Vagina (tissue), 2 donors: ENCODE data around the gene ZNF776. TPM values are rescaled to one million over a fixed set of nuclear protein-coding genes. Genes with fewer than 3 reads are reported as not detected.

Source experiments
- DNase-seq, 2 donors: peaks; one replicate each; pipeline ENCODE4 v3.0.0-alpha.2; 2017; ENCODE audit errors: extremely low spot score in 2 of 2
- H3K27ac ChIP-seq: fragments of 200-600 bp; sonication (generic); one replicate; pipeline ENCODE4 v1.5.1; 2019
- H3K27me3 ChIP-seq: fragments of 200-600 bp; sonication (generic); one replicate; pipeline ENCODE4 v1.5.1; 2019
- H3K36me3 ChIP-seq, 2 donors: fragments of 200-600 bp; sonication (generic); one replicate each; pipeline ENCODE4 v1.5.1; 2017 to 2019
- H3K4me1 ChIP-seq: fragments of 200-600 bp; sonication (generic); one replicate; pipeline ENCODE4 v1.5.1; 2019
- H3K4me3 ChIP-seq, 2 donors: fragments of 200-600 bp; sonication (generic); 1 replicate in 1 of 2; 2 replicates in 1 of 2; pipeline ENCODE4 v1.5.1; 2016 to 2019
- H3K9me3 ChIP-seq: fragments of 200-600 bp; sonication (generic); one replicate; pipeline ENCODE4 v1.5.1; 2019
- POLR2A ChIP-seq, 2 donors: fragments of 450-650 bp; IDR thresholded peaks; one replicate each; pipeline ENCODE4 v1.6.1; 2017; ENCODE audit warnings: antibody characterized with exemption in 2 of 2, mild to moderate bottlenecking in 2 of 2, moderate library complexity in 2 of 2
- POLR2AphosphoS5 ChIP-seq, 2 donors: sonication (generic); formaldehyde crosslinking; IDR thresholded peaks; one replicate each; pipeline ENCODE4 v1.9.0; 2017; ENCODE audit warnings: antibody characterized with exemption in 2 of 2, mild to moderate bottlenecking in 2 of 2, low read depth in 1 of 2; ENCODE audit not compliant: insufficient read depth in 1 of 2
- intact Hi-C: fragments of 100-400 bp; cut with DNase I; formaldehyde crosslinking; loops from one replicate; pipeline ENCODE4 v1.15.1; 2023
- total RNA-seq: library from RNA; depleted of rRNA; stranded (reverse); fragments of >200 nt; gene quantifications from one replicate; pipeline ENCODE4 v1.2.3, GENCODE V29; 2016
- TF ChIP-seq, protein P1 (sequence below), 3 experiments: fragments of 450-650 bp in 2 of 3; fragments of 200-600 bp in 1 of 3; sonication (generic) in 1 of 3; IDR thresholded peaks; one replicate each; pipeline ENCODE4 v1.5.1; 2017 to 2019; ENCODE audit warnings: antibody characterized with exemption in 3 of 3, mild to moderate bottlenecking in 2 of 3, moderate library complexity in 2 of 3

ZNF776 gene
- total RNA-seq, 1 donor from 2014 or later: 6.9 TPM

DNA sequence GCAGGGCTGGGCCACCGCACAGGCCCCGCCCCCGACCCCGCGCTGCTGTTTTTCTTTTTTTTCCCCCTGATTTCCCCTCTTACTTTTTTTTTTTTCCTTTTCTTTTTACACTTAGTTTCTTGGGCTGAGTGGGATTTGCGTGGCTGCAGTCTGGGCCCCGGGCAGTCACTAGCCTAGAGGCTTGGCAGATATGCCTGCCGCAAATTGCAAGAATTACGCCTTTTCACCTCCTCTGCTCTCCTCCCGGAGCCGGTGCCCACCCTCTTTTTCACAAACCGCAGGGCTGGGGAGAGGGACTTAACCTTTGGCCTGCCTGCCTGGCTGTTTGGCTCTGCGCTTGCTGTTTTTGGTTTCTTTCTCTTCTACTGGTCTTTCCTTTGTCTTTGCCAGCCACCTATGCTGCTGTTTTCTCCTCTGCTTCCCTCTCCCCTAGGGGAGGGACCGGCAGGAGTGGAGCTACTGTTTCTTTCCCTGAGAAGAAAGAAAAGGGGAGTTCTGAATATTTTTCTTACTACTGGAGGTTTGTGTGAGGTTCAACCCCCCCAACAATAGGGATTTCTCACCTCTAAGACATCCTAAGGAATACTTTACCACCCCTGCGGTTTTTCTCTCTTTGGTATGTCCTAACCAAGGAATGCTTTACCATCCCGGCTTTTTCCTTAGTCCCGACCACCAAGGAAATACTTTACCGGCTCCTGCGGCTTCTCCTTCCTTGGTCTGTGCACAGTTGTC lies 57.1 kb downstream of the ZNF776 start:
- TF ChIP-seq POLR2A (IDR thresholded peaks at IDR 0.05): no peak
- TF ChIP-seq POLR2AphosphoS5 (IDR thresholded peaks at IDR 0.05; ENCODE audit: insufficient read depth in 1 of 2, low read depth in 1 of 2): peak in 1 of 2 donors; percentile 11
- H3K9me3 ChIP-seq: no peaks in the 10 kb centered on the region
- no peak for DNase-seq
- H3K36me3 ChIP-seq: peaks cover 0 to 9% of the 10 kb centered on the region in 2 donors
- intact Hi-C loops: no loop called here
- peak overlapping the region; percentile 79 for H3K27ac ChIP-seq
- no peaks in the 10 kb centered on the region for H3K27me3 ChIP-seq
- H3K4me3 ChIP-seq: peak overlapping the region; percentile 53 to 54
- H3K4me1 ChIP-seq: peaks cover 32% of the 10 kb centered on the region

DNA sequence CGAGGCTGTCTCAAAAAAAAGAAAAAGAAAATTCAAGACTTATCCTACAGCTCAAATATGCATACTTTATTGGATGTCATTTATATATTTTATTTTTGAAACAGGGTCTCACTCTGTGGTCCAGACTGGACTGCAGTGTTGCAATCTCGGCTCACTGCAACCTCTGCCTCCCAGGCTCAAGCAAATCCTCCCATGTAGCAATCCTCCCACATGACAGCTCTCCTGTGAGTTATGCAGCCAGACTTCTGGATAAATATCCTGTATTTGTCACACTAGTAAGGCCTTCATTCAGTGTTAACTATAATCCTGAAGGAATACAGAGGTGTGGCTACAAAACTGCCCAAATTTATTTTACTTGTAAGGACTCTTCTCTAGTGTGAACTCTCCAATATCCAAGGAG lies 60.9 kb downstream of the ZNF776 start:
- H3K27ac ChIP-seq: no peak overlapping the region

More for the DNA sequence above, 60.9 kb downstream of the ZNF776 start:
- Histone ChIP-seq H3K36me3 (peaks cover 0 to 14% of the 10 kb centered on the region in 2 donors), H3K4me3 (no peak overlapping the region), H3K27me3 (no peaks in the 10 kb centered on the region), H3K9me3 (no peaks in the 10 kb centered on the region), H3K4me1 (peaks cover 31% of the 10 kb centered on the region)
- no peak for DNase-seq
- intact Hi-C loops: no loop called here
- TF ChIP-seq POLR2A (IDR thresholded peaks at IDR 0.05) (no peak), POLR2AphosphoS5 (IDR thresholded peaks at IDR 0.05; ENCODE audit: insufficient read depth in 1 of 2, low read depth in 1 of 2) (no peak)
- TF ChIP-seq, protein P1, sequence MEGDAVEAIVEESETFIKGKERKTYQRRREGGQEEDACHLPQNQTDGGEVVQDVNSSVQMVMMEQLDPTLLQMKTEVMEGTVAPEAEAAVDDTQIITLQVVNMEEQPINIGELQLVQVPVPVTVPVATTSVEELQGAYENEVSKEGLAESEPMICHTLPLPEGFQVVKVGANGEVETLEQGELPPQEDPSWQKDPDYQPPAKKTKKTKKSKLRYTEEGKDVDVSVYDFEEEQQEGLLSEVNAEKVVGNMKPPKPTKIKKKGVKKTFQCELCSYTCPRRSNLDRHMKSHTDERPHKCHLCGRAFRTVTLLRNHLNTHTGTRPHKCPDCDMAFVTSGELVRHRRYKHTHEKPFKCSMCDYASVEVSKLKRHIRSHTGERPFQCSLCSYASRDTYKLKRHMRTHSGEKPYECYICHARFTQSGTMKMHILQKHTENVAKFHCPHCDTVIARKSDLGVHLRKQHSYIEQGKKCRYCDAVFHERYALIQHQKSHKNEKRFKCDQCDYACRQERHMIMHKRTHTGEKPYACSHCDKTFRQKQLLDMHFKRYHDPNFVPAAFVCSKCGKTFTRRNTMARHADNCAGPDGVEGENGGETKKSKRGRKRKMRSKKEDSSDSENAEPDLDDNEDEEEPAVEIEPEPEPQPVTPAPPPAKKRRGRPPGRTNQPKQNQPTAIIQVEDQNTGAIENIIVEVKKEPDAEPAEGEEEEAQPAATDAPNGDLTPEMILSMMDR (IDR thresholded peaks at IDR 0.05): no peak

Other genes starting within 250 kb of the ZNF776 start
- gene ZNF773, start 246.9 kb upstream of the ZNF776 start, total RNA-seq: 13.8 TPM
- 4.9 TPM for gene ZNF549, start 219.5 kb upstream of the ZNF776 start, total RNA-seq
- 8.1 TPM for gene ZNF550, start 187.0 kb upstream of the ZNF776 start, total RNA-seq
- gene ZNF416, start 167.9 kb upstream of the ZNF776 start, total RNA-seq: 3.9 TPM
- gene ZIK1, start 162.7 kb upstream of the ZNF776 start, total RNA-seq: 4.4 TPM
- gene ZNF530, start 146.9 kb upstream of the ZNF776 start, total RNA-seq: 0.74 TPM
- gene ZNF134, start 132.6 kb upstream of the ZNF776 start, total RNA-seq: 9.1 TPM
- gene ZNF211, start 113.6 kb upstream of the ZNF776 start, total RNA-seq: 7.1 TPM
- not detected for gene ZSCAN4, start 77.9 kb upstream of the ZNF776 start, total RNA-seq
- 16.9 TPM for gene ZNF551, start 64.8 kb upstream of the ZNF776 start, total RNA-seq
- 2.2 TPM for gene ZNF154, start 37.6 kb upstream of the ZNF776 start, total RNA-seq
- gene ZNF671, start 19.2 kb upstream of the ZNF776 start, total RNA-seq: 2.9 TPM
- 24.3 TPM for gene ZNF586, start 22.9 kb downstream of the ZNF776 start, total RNA-seq
- gene ZNF552, start 68.1 kb downstream of the ZNF776 start, total RNA-seq: 24.1 TPM
- 17.9 TPM for gene ZNF587B, start 83.5 kb downstream of the ZNF776 start, total RNA-seq
- 17.7 TPM for gene ZNF587, start 103.0 kb downstream of the ZNF776 start, total RNA-seq
- gene ZNF814, start 142.2 kb downstream of the ZNF776 start, total RNA-seq: 13.3 TPM
- gene ZNF417, start 169.8 kb downstream of the ZNF776 start, total RNA-seq: 7.9 TPM
- 3.2 TPM for gene ZNF418, start 188.6 kb downstream of the ZNF776 start, total RNA-seq
- 3.7 TPM for gene ZNF256, start 200.9 kb downstream of the ZNF776 start, total RNA-seq
- 2.9 TPM for gene C19orf18, start 227.7 kb downstream of the ZNF776 start, total RNA-seq